HepG2 (cell line): Measurements from ENCODE around the gene NODAL. TPM values are rescaled to one million over a fixed set of nuclear protein-coding genes. Genes with fewer than 3 reads are reported as not detected.

Experiments
- ATAC-seq: fragments of 200-7000 bp; cut with Tn5 transposase; 3 replicates; pipeline ENCODE4 v1.9.1; 2020; ENCODE audit warnings: mild to moderate bottlenecking, moderate library complexity
- BruUV-seq: library from RNA; stranded (reverse); fragments of 400-500 nt; replicated peaks from 2 replicates; lab custom pipeline; 2021; lab: Mats Ljungman, UMichigan
- CTCF ChIA-PET: fragments of 300-600 bp; formaldehyde crosslinking; extraction: SDS; loops from one replicate; lab custom pipeline; 2021; ENCODE audit warnings: low total read pairs, inconsistent platforms, low intra/inter-chr PET ratio; lab: Yijun Ruan, JAX
- POLR2A ChIA-PET: fragments of 350-600 bp; sonication (Branson Sonifier 250); formaldehyde crosslinking; loops from one replicate; lab custom pipeline; 2020; ENCODE audit warnings: antibody characterized with exemption, inconsistent platforms; lab: Yijun Ruan, JAX
- DNase-seq: peaks from one replicate; pipeline ENCODE4 v3.0.0-alpha.2; 2015; ENCODE audit warnings: low spot score
- FAIRE-seq: peaks from 3 replicates; lab custom pipeline; 2011; peaks lifted over from hg19 to GRCh38; lab: Jason Lieb, UNC
- H2AFZ ChIP-seq: one replicate; pipeline ENCODE4 v1.6.1; 2011; ENCODE audit warnings: low read length, inconsistent platforms
- H3K27ac ChIP-seq: fragments of 300-600 bp; 3 replicates; pipeline ENCODE4 v1.8.0; 2011; ENCODE audit warnings: mixed run types, mild to moderate bottlenecking, mixed read lengths, low read length, inconsistent platforms; ENCODE audit not compliant: insufficient read depth; ENCODE audit errors: extremely low read length
- H3K27me3 ChIP-seq, 2 experiments: fragments of 200-600 bp in 1 of 2; 2 replicates in 1 of 2; 3 replicates in 1 of 2; pipeline versions ENCODE4 v1.6.0 to v1.8.0; 2011; ENCODE audit warnings: low read length in 2 of 2, mild to moderate bottlenecking in 2 of 2, moderate library complexity in 2 of 2, inconsistent platforms in 1 of 2; ENCODE audit not compliant: insufficient read depth in 2 of 2, control insufficient read depth in 1 of 2
- H3K36me3 ChIP-seq, 2 experiments: fragments of 200-600 bp in 1 of 2; replicated peaks in 1 of 2; 2 replicates in 1 of 2; 3 replicates in 1 of 2; pipeline versions ENCODE4 v1.5.1 to v1.8.0; 2011; ENCODE audit warnings: low read length in 2 of 2, inconsistent platforms in 1 of 2; ENCODE audit not compliant: insufficient read depth in 2 of 2, control insufficient read depth in 1 of 2
- H3K4me1 ChIP-seq: 2 replicates; pipeline ENCODE4 v1.5.1; 2012; ENCODE audit warnings: low read length, inconsistent platforms; ENCODE audit not compliant: insufficient read depth
- H3K4me2 ChIP-seq: 2 replicates; pipeline ENCODE4 v1.6.0; 2011; ENCODE audit warnings: low read depth, low read length, inconsistent platforms
- H3K4me3 ChIP-seq, 3 experiments: fragments of 200-600 bp in 1 of 3; sonication (generic), shearing (Covaris generic) in 1 of 3; replicated peaks in 1 of 3; 2 replicates each; pipeline ENCODE4 v1.5.1; 2011 to 2016; ENCODE audit warnings: low read length in 3 of 3, inconsistent platforms in 2 of 3, low read depth in 2 of 3, mild to moderate bottlenecking in 2 of 3, control low read depth in 1 of 3, mixed read lengths in 1 of 3; ENCODE audit not compliant: insufficient read depth in 1 of 3
- H3K79me2 ChIP-seq: one replicate; pipeline ENCODE4 v1.6.1; 2011; ENCODE audit warnings: low read length, inconsistent platforms; ENCODE audit not compliant: insufficient read depth
- H3K9ac ChIP-seq: 2 replicates; pipeline ENCODE4 v1.6.0; 2011; ENCODE audit warnings: mild to moderate bottlenecking, low read depth, low read length, inconsistent platforms; ENCODE audit not compliant: insufficient read depth
- H3K9me3 ChIP-seq: 2 replicates; pipeline ENCODE4 v1.5.1; 2012; ENCODE audit warnings: mild to moderate bottlenecking, low read length
- H4K20me1 ChIP-seq: 2 replicates; pipeline ENCODE4 v1.6.0; 2011; ENCODE audit warnings: inconsistent platforms, mild to moderate bottlenecking, low read length, moderate library complexity; ENCODE audit not compliant: insufficient read depth
- CREM ChIP-seq, 2 experiments: sonication (generic) in 1 of 2; formaldehyde crosslinking in 1 of 2; IDR thresholded peaks; 2 replicates each; pipeline versions ENCODE4 v1.4.0 to v1.6.1; 2016 to 2020; ENCODE audit warnings: antibody characterized with exemption in 1 of 2, mild to moderate bottlenecking in 1 of 2, missing genetic modification reagents in 1 of 2
- EP300 ChIP-seq, 3 experiments: sonication (generic) in 1 of 3; formaldehyde crosslinking in 1 of 3; IDR thresholded peaks; 2 replicates each; pipeline versions ENCODE4 v1.5.1 to v1.6.1; 2011 to 2020; ENCODE audit warnings: low read depth in 2 of 3, low read length in 2 of 3, borderline replicate concordance in 1 of 3, improper control_type of control experiment in 1 of 3, mild to moderate bottlenecking in 1 of 3, missing genetic modification reagents in 1 of 3, moderate library complexity in 1 of 3
- FOXK1 ChIP-seq: sonication (generic); formaldehyde crosslinking; IDR thresholded peaks from 2 replicates; pipeline ENCODE4 v1.4.0; 2020; ENCODE audit warnings: low read depth, missing genetic modification reagents, borderline replicate concordance
- HNF4A ChIP-seq: sonication (generic); formaldehyde crosslinking; IDR thresholded peaks from 2 replicates; pipeline ENCODE4 v1.4.0; 2020; ENCODE audit warnings: missing genetic modification reagents
- MLLT10 ChIP-seq: sonication (generic); formaldehyde crosslinking; IDR thresholded peaks from 2 replicates; pipeline ENCODE4 v1.4.0; 2020; ENCODE audit warnings: missing genetic modification reagents
- NCOA2 ChIP-seq: sonication (generic); formaldehyde crosslinking; IDR thresholded peaks from 2 replicates; pipeline ENCODE4 v1.8.0; 2022; ENCODE audit warnings: inconsistent platforms
- NR2F6 ChIP-seq, 2 experiments: IDR thresholded peaks; 2 replicates each; pipeline ENCODE4 v1.6.1; 2016; ENCODE audit warnings: antibody characterized with exemption in 1 of 2, mild to moderate bottlenecking in 1 of 2
- PITX1 ChIP-seq: sonication (generic); formaldehyde crosslinking; IDR thresholded peaks from 2 replicates; pipeline ENCODE4 v1.5.1; 2020; ENCODE audit warnings: mild to moderate bottlenecking, missing genetic modification reagents
- REL ChIP-seq: sonication (generic); formaldehyde crosslinking; conservative IDR thresholded peaks from 2 replicates; pipeline ENCODE4 v1.8.0; 2022; ENCODE audit warnings: mild to moderate bottlenecking, missing genetic modification reagents, moderate library complexity
- RXRA ChIP-seq: sonication (generic); formaldehyde crosslinking; IDR thresholded peaks from 2 replicates; pipeline ENCODE4 v1.5.1; 2020; ENCODE audit warnings: missing genetic modification reagents
- SKI ChIP-seq: fragments of 450-650 bp; IDR thresholded peaks from one replicate; pipeline ENCODE4 v1.6.1; 2018; ENCODE audit warnings: mild to moderate bottlenecking; ENCODE audit not compliant: partially characterized antibody
- SNAPC2 ChIP-seq: sonication (generic); formaldehyde crosslinking; IDR thresholded peaks from 2 replicates; pipeline ENCODE4 v1.8.1; 2022; ENCODE audit warnings: mild to moderate bottlenecking, missing genetic modification reagents
- TCF7 ChIP-seq: sonication (generic); IDR thresholded peaks from 2 replicates; pipeline ENCODE4 v1.6.1; 2016; ENCODE audit warnings: antibody characterized with exemption, low read depth
- TEAD3 ChIP-seq: optimal IDR thresholded peaks from 2 replicates; pipeline ENCODE3; 2016; ENCODE audit warnings: borderline replicate concordance
- ZFP82 ChIP-seq: sonication (generic); formaldehyde crosslinking; IDR thresholded peaks from 2 replicates; pipeline ENCODE4 v1.5.1; 2020; ENCODE audit warnings: mild to moderate bottlenecking, missing genetic modification reagents, borderline replicate concordance
- ZNF709 ChIP-seq: sonication (generic); formaldehyde crosslinking; IDR thresholded peaks from 2 replicates; pipeline ENCODE4 v1.5.0; 2020; ENCODE audit warnings: mild to moderate bottlenecking, missing genetic modification reagents
- ZNF740 ChIP-seq: sonication (generic); formaldehyde crosslinking; IDR thresholded peaks from 2 replicates; pipeline ENCODE4 v1.4.0; 2020; ENCODE audit warnings: missing genetic modification reagents
- ZNF788 ChIP-seq: sonication (generic); formaldehyde crosslinking; IDR thresholded peaks from 2 replicates; pipeline ENCODE4 v1.5.0; 2020; ENCODE audit warnings: mild to moderate bottlenecking, missing genetic modification reagents, borderline replicate concordance
- ZSCAN31 ChIP-seq: sonication (generic); formaldehyde crosslinking; IDR thresholded peaks from 2 replicates; pipeline ENCODE4 v1.5.0; 2020; ENCODE audit warnings: low read depth, mild to moderate bottlenecking, missing genetic modification reagents
- WGBS: methylation state at CpG from one replicate; pipeline ENCODE4 v1.1.6; 2017; ENCODE audit warnings: low lambda C conversion rate; 5-methylcytosine and 5-hydroxymethylcytosine counted together
- in situ Hi-C: cut with HindIII; loops from 2 replicates; pipeline ENCODE4 v1.10.0; 2017; ENCODE audit warnings: low pct_unique_long_range_greater_than_20kb; ENCODE audit not compliant: extremely low pct_ligation_motif_present
- intact Hi-C: fragments of 100-400 bp; cut with micrococcal nuclease; formaldehyde crosslinking; loops from one replicate; pipeline ENCODE4 v1.10.0; 2022; ENCODE audit not compliant: unreplicated experiment
- polyA plus RNA-seq, 8 experiments: library from polyadenylated mRNA; depleted of rRNA in 3 of 8; stranded (reverse) in 7 of 8; unstranded in 1 of 8; fragments of >200 nt; fragmentation: Illumina TruSeq in 4 of 8; extraction: Trizol in 4 of 8; gene quantifications; 2 replicates each; pipeline versions ENCODE4 v1.2.1 to v1.2.3, GENCODE V29; 2011 to 2016; ENCODE audit warnings: low read depth in 4 of 8, missing spikeins in 1 of 8, mixed read lengths in 1 of 8; ENCODE audit not compliant: insufficient read depth in 1 of 8
- total RNA-seq, 5 experiments: library from RNA; depleted of rRNA; stranded (reverse); fragments of >200 nt; fragmentation: Illumina TruSeq; extraction: Trizol; gene quantifications; 2 replicates each; pipeline ENCODE4 v1.2.3, GENCODE V29; 2016; ENCODE audit warnings: low read depth in 1 of 5
- TF ChIP-seq, protein P1 (sequence below): sonication (generic); formaldehyde crosslinking; IDR thresholded peaks from 2 replicates; pipeline ENCODE4 v1.4.0; 2020; ENCODE audit warnings: missing genetic modification reagents, borderline replicate concordance
- TF ChIP-seq, protein P2 (sequence below): sonication (generic); formaldehyde crosslinking; conservative IDR thresholded peaks from 2 replicates; pipeline ENCODE4 v1.8.1; 2023; ENCODE audit warnings: missing genetic modification reagents

Gene NODAL
- total and polyA plus RNA-seq, 2 of the 13 experiments (the other 11 are each of a cell fraction or from before 2014, with no cell fraction given), result not detected

DNA sequence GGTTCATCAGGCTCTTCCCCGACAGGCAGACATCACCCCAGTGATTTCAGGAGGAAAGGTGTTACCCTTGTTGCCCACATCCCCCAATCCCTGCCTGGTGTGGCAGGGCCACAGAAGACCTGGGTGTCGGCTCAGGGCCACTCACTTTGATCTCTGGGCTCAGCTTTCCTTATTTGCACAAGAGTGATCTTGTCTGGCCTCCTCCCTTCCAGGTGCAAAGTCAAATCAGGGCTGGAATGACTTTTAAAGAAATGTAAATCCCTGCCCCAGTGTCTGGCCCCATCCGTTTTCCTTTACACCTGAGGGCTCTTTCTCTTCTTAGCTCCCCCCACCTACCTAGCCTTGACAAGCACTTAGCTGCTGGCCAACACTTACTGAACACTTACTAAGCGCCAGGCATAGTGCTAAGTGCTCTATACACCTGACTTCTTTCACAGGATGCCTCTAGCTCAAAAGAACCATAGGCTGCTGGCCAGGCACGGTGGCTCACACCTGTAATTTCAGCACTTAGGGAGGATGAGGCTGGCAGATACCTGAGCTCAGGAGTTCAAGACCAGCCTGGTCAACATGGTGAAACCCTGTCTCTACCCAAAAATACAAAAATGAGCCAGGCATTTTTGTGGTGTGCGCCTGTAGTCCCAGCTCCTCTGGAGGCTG is 979 bp upstream of the NODAL start:
- peak; percentile 93 for FAIRE-seq
- ATAC-seq, result peak; percentile 76
- Histone ChIP-seq H4K20me1 (no peaks in the 10 kb centered on the region), H3K27me3 (no peaks in the 10 kb centered on the region), H3K27ac (no peak overlapping the region), H2AFZ (no peak overlapping the region), H3K9ac (no peak overlapping the region), H3K4me3 (no peak overlapping the region), H3K4me2 (peak overlapping the region; percentile 21), H3K4me1 (peaks cover 56% of the 10 kb centered on the region), H3K9me3 (no peaks in the 10 kb centered on the region), H3K79me2 (no peaks in the 10 kb centered on the region), H3K36me3 (no peaks in the 10 kb centered on the region)
- intact Hi-C loops (no loop called here), in situ Hi-C loops (no loop called here)
- BruUV-seq, result no TSS peak
- peak; percentile 76 for DNase-seq
- ChIA-PET CTCF (no interaction called here), POLR2A (interaction anchor here (0.7 to 1.7 kb wide), 4 partner anchors 8 to 209 kb away, joined by 3 to 8 read pairs (median 6); no protein-coding TSS in a partner anchor)
- 11% methylated on average over 6 of the region's 6 CpGs for WGBS
- peak; percentile 33; the same call in 1 of the 2 replicates for TF ChIP-seq ZNF740 (CRISPR knock-in tag)
- peak; percentile 55; the same call in 1 of the 2 replicates for TF ChIP-seq NCOA2
- TF ChIP-seq MLLT10 (CRISPR knock-in tag), result no peak
- no peak for TF ChIP-seq ZNF788 (CRISPR knock-in tag)
- no peak for TF ChIP-seq REL (CRISPR knock-in tag)
- TF ChIP-seq ZFP82 (CRISPR knock-in tag), result no peak
- peak; percentile 61; the same call in 1 of the 2 replicates for TF ChIP-seq CREM (IDR thresholded peaks at IDR 0.05)
- TF ChIP-seq CREM (CRISPR knock-in tag; IDR thresholded peaks at IDR 0.05), result no peak
- TF ChIP-seq ZSCAN31 (CRISPR knock-in tag), result no peak
- peak; percentile 22 for TF ChIP-seq TEAD3 (CRISPR knock-in tag)
- peak; percentile 89 for TF ChIP-seq TCF7
- TF ChIP-seq PITX1 (CRISPR knock-in tag), result peak; percentile 71
- peak; percentile 66; the same call in 1 of the 2 replicates for TF ChIP-seq RXRA (CRISPR knock-in tag)
- TF ChIP-seq HNF4A (CRISPR knock-in tag), result peak; percentile 81
- TF ChIP-seq SKI, result peak; percentile 80
- TF ChIP-seq, protein P1, sequence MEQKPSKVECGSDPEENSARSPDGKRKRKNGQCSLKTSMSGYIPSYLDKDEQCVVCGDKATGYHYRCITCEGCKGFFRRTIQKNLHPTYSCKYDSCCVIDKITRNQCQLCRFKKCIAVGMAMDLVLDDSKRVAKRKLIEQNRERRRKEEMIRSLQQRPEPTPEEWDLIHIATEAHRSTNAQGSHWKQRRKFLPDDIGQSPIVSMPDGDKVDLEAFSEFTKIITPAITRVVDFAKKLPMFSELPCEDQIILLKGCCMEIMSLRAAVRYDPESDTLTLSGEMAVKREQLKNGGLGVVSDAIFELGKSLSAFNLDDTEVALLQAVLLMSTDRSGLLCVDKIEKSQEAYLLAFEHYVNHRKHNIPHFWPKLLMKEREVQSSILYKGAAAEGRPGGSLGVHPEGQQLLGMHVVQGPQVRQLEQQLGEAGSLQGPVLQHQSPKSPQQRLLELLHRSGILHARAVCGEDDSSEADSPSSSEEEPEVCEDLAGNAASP (CRISPR knock-in tag), result peak; percentile 58; the same call in 1 of the 2 replicates
- peak; percentile 59; the same call in 1 of the 2 replicates for TF ChIP-seq NR2F6 (IDR thresholded peaks at IDR 0.05)
- TF ChIP-seq NR2F6 (CRISPR knock-in tag; IDR thresholded peaks at IDR 0.05), result 0 out of 2 replicates have a peak, but pooled peaks have one; percentile 17
- TF ChIP-seq, protein P2, sequence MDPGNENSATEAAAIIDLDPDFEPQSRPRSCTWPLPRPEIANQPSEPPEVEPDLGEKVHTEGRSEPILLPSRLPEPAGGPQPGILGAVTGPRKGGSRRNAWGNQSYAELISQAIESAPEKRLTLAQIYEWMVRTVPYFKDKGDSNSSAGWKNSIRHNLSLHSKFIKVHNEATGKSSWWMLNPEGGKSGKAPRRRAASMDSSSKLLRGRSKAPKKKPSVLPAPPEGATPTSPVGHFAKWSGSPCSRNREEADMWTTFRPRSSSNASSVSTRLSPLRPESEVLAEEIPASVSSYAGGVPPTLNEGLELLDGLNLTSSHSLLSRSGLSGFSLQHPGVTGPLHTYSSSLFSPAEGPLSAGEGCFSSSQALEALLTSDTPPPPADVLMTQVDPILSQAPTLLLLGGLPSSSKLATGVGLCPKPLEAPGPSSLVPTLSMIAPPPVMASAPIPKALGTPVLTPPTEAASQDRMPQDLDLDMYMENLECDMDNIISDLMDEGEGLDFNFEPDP, result no peak
- peak in 1 of 2 experiments; percentile 58; a peak in 1 of 4 replicates for TF ChIP-seq EP300 (IDR thresholded peaks at IDR 0.05; ENCODE audit: low read depth in 2 of 2, low read length in 2 of 2)
- TF ChIP-seq EP300 (CRISPR knock-in tag; IDR thresholded peaks at IDR 0.05; ENCODE audit: borderline replicate concordance), result no peak
- TF ChIP-seq ZNF709 (CRISPR knock-in tag), result 0 out of 2 replicates have a peak, but pooled peaks have one; percentile 37
- 0 out of 2 replicates have a peak, but pooled peaks have one; percentile 28 for TF ChIP-seq FOXK1
- TF ChIP-seq SNAPC2 (CRISPR knock-in tag), result no peak
